Lower lobe of right lung (tissue), 2 donors: ENCODE data around the gene PTPRN2. TPM values are rescaled to one million over a fixed set of nuclear protein-coding genes. Genes with fewer than 3 reads are reported as not detected.

Source experiments
- ATAC-seq, 2 donors: fragments of 200-7000 bp; cut with Tn5 transposase; one replicate each; pipeline ENCODE4 v1.9.1; 2020 to 2022; ENCODE audit warnings: mild to moderate bottlenecking in 2 of 2, moderate library complexity in 2 of 2
- DNase-seq: peaks from one replicate; pipeline ENCODE4 v3.0.0-alpha.2; 2020
- H3K27ac ChIP-seq: fragments of 200-600 bp; one replicate; pipeline ENCODE4 v1.8.0; 2022
- H3K27me3 ChIP-seq: fragments of 200-600 bp; one replicate; pipeline ENCODE4 v1.8.0; 2022; ENCODE audit warnings: low read depth
- H3K36me3 ChIP-seq: fragments of 200-600 bp; one replicate; pipeline ENCODE4 v1.8.0; 2022; ENCODE audit warnings: mild to moderate bottlenecking
- H3K4me1 ChIP-seq: fragments of 200-600 bp; one replicate; pipeline ENCODE4 v1.8.0; 2022
- H3K4me3 ChIP-seq: fragments of 200-600 bp; one replicate; pipeline ENCODE4 v1.8.0; 2022; ENCODE audit warnings: mild to moderate bottlenecking
- H3K9me3 ChIP-seq: fragments of 200-600 bp; one replicate; pipeline ENCODE4 v1.8.0; 2022
- intact Hi-C: fragments of 100-400 bp; cut with DNase I; formaldehyde crosslinking; loops from one replicate; pipeline ENCODE4 v1.11.0; 2022
- total RNA-seq: library from RNA; stranded (reverse); fragmentation: NEBNext Ultra II Directional; extraction: Animal tissue kit (Norgen Biotek cat#: 25700); gene quantifications from one replicate; pipeline ENCODE4 v1.2.1, GENCODE V29; 2021
- TF ChIP-seq, protein P1 (sequence below): fragments of 200-600 bp; IDR thresholded peaks from one replicate; pipeline ENCODE4 v1.8.0; 2022; ENCODE audit warnings: antibody characterized with exemption, mild to moderate bottlenecking
- donor health status: DM: no; HTN: yes; CAD: no; lungs with severe emphysema.

The PTPRN2 gene
- total RNA-seq, 1 donor from 2014 or later: 6.8 TPM

DNA sequence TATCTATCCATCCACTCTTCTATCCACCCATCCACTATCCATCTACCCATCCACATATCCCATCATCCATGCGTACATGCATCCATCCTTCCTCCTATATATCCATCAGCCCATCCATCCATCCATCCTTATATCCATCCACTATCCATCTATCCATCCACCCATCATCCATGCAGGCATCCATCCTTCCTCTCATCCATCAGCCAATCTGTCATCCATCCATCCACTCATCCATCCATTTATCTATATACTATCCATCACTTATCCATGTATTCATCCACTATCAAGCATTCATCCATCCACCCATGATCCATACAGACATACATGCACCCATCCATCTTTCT, 765.0 kb downstream of the PTPRN2 start:
- no peak overlapping the region for H3K27ac ChIP-seq
- H3K27me3 ChIP-seq: no peaks in the 10 kb centered on the region
- H3K36me3 ChIP-seq: no peaks in the 10 kb centered on the region
- DNase-seq (no peak), ATAC-seq (no peak)
- TF ChIP-seq, protein P1, sequence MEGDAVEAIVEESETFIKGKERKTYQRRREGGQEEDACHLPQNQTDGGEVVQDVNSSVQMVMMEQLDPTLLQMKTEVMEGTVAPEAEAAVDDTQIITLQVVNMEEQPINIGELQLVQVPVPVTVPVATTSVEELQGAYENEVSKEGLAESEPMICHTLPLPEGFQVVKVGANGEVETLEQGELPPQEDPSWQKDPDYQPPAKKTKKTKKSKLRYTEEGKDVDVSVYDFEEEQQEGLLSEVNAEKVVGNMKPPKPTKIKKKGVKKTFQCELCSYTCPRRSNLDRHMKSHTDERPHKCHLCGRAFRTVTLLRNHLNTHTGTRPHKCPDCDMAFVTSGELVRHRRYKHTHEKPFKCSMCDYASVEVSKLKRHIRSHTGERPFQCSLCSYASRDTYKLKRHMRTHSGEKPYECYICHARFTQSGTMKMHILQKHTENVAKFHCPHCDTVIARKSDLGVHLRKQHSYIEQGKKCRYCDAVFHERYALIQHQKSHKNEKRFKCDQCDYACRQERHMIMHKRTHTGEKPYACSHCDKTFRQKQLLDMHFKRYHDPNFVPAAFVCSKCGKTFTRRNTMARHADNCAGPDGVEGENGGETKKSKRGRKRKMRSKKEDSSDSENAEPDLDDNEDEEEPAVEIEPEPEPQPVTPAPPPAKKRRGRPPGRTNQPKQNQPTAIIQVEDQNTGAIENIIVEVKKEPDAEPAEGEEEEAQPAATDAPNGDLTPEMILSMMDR: no peak
- no peaks in the 10 kb centered on the region for H3K4me1 ChIP-seq
- intact Hi-C loops: no loop called here
- H3K4me3 ChIP-seq: no peak overlapping the region
- no peaks in the 10 kb centered on the region for H3K9me3 ChIP-seq

DNA sequence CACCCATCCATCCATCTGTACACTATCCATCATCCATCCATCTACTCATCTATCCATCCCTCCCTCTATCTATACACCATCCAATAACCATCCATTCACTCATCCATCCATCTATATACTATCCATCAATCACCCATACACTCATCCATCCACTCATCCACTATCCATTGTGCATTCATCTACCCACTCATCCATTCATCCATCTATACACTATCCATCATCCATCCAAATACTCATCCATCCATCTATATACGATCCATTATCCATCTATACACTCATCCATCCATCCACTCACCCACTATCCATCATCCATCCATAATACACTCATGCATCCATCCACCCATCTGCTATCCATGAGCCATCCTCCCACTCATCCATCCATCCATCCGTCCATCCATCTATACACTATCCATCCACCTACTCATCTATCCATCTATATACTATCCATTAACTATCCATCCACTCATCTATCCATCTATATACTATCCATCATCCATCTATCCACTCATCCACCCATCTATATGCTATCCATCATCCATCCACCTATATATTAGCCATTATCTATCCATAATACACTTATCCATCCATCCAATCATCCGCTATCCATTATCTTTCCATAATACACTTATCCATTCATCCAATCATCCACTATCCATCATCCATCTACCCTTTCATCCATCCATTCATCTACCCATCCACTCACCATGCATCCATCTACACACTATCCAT, 765.5 kb downstream of the PTPRN2 start:
- Histone ChIP-seq H3K4me3 (no peak overlapping the region), H3K36me3 (no peaks in the 10 kb centered on the region), H3K27me3 (no peaks in the 10 kb centered on the region), H3K4me1 (no peaks in the 10 kb centered on the region), H3K27ac (no peak overlapping the region), H3K9me3 (no peaks in the 10 kb centered on the region)
- ATAC-seq (no peak), DNase-seq (no peak)
- TF ChIP-seq, protein P1: no peak
- intact Hi-C loops: no loop called here

DNA sequence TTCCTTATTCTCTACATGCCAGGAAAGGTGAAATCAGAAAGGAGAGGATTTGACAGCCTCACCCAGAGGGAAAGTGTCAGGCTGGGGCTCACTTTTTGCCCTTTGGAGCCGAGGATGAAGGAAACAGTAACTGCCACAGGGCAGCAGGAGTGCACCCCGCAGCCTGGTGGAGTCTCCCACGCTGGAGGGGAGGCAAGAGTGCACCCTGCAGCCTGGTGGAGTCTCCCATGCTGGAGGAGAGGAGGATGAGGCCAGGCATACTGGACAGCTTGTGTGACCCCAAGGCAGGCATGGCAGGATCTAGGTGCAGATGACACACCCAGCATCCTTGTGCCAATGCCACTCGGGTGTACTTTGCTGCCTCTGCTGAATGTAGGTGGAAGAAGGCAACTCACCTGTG, 766.8 kb downstream of the PTPRN2 start:
- Histone ChIP-seq H3K27me3 (no peaks in the 10 kb centered on the region), H3K36me3 (no peaks in the 10 kb centered on the region), H3K4me1 (no peaks in the 10 kb centered on the region), H3K9me3 (no peaks in the 10 kb centered on the region), H3K27ac (no peak overlapping the region), H3K4me3 (no peak overlapping the region)
- TF ChIP-seq, protein P1: no peak
- DNase-seq: peak; percentile 4
- intact Hi-C loops: no loop called here
- no peak for ATAC-seq

DNA sequence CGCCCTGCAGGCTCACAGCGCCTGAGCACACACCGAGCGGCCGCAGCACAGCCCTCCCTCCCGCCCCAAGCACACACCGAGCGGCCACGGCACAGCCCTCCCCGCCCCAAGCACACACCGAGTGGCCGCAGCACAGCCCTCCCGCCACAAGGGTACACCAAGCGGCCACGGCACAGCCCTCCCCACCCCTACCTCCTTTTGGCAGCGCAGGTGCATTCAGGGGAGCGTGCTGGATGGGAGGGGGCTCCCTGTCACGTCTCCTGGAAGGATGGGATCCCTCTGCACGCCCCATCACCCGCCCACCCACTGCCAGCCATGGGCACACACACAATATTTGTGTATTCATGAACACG, 768.2 kb downstream of the PTPRN2 start:
- Histone ChIP-seq H3K36me3 (no peaks in the 10 kb centered on the region), H3K27ac (no peak overlapping the region), H3K4me3 (no peak overlapping the region), H3K4me1 (no peaks in the 10 kb centered on the region), H3K27me3 (no peaks in the 10 kb centered on the region), H3K9me3 (no peaks in the 10 kb centered on the region)
- TF ChIP-seq, protein P1: no peak
- DNase-seq (peak; percentile 18), ATAC-seq (no peak)
- intact Hi-C loops: no loop called here

DNA sequence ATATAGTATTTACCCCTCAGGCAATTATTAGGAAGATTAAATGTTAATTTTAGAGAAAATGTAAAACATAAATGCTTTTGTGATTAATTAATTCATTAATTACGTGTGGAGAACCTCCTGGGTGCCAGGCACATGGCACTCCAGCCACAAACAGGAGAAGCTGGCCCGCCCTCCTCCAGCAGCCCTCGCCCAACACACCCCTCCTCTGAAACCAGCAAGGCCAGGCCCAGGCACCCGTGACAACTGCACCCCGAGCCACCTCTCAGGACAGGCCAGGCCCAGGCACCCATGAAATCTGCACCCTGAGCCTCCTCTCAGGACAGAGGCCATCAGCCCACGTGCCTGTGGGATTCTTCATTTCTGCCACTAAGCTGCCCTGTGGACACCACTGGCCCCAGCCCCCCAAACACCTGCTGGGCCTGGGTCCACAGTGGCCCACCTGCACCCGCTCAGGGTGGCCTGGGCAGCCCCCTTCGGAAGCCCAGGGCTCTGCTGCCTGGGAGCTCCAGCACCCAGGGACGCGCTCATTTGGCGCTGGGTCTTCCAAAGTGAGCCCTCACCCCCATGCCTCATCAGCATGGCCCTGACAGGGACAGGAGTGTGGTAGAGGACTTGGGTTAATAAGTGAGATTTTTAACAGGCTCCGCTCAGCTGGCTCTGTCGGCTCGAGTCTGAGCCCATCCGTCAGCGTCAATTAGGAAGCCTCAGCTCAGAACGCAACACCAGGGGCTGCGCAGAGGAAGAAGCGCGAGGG, 768.7 kb downstream of the PTPRN2 start:
- H3K4me3 ChIP-seq: no peak overlapping the region
- no peaks in the 10 kb centered on the region for H3K4me1 ChIP-seq
- no peaks in the 10 kb centered on the region for H3K36me3 ChIP-seq
- H3K27ac ChIP-seq: no peak overlapping the region
- TF ChIP-seq, protein P1: no peak
- no peaks in the 10 kb centered on the region for H3K27me3 ChIP-seq
- DNase-seq (peak; percentile 16), ATAC-seq (no peak)
- intact Hi-C loops: no loop called here
- H3K9me3 ChIP-seq: no peaks in the 10 kb centered on the region
